Measurements from ENCODE around the gene STX10.

Gene STX10

DNA sequence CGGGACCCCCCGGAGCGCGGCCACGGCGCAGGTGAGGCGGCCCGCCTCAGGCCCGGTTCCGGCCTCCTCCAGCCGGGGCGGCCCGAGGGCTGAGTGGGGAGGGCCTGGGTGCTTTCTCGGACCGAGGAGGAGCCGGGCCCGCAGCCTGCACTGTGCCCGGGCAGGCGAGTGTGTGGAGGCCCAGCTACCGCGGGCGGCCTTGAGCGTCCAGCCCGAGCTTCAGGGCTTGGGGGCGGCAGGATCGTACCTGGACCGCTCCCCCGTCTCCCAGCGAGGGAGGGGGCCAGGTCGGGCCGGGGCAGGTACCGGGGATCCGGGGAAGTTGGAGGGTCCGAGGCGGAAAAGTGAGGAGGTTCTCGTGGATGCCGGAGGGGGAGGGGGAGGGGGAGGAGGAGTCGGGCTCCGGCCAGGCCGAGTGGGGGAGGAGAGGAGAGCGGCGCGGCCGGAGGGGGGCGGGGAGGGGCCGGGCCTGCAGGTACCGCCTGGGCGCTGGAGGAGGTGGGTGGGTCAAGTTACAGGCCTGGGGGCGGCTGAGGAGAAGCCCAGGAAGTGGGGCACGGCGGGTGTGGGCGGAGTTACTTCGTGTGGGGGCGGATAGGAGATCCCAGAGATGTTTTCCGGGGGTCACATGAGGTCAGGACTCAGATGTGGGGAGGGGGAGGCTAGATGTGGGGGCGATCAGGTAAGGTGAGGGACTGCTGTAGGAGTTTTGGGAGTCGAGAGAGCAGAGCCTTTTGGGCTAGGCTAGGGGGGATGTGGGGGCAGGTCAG lies 31.6 kb downstream of the STX10 start:
- no peak for DNase-seq

GRCh38 chr19:13117772-13118423 lies 32.3 kb downstream of the STX10 start, which contains the start of gene NACC1:
NACC1 (plus strand) TSS chr19:13118264; CDS start chr19:13135208, 16,944 bp downstream.
- peak; percentile 69 for DNase-seq

- DNase-seq, result no peak
Observed at GRCh38 chr19:13117176-13117771, 32.9 kb downstream of the STX10 start.

GRCh38 chr19:13116282-13117175 lies 33.6 kb downstream of the STX10 start, which contains the start of gene TRMT1:
TRMT1 (minus strand) TSS chr19:13116740; CDS start chr19:13116399, 341 bp downstream.
- peak; percentile 69 for DNase-seq

- no peak for DNase-seq
Observed at GRCh38 chr19:13115936-13116281, 34.3 kb downstream of the STX10 start.

DNA sequence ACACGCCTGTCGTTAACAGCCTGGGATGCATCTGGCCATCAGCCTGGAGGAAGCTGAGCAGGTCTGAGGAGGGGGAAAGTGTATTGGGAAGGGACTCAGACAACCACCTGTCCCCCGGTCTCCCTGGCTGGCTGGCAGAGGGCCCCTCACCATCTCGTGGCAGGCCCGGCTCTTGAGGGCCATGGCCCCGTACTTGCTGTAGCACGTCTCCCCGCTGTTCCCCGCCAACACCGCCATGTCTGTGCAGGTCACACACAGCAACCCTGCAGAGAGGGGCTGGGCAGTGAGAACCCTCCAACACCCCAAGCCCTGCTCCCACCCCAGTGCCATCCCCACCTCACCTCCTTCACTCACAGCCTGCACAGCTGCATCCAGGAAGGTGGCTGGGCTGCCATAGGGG lies 37.6 kb downstream of the STX10 start:
- DNase-seq, result no peak

DNA sequence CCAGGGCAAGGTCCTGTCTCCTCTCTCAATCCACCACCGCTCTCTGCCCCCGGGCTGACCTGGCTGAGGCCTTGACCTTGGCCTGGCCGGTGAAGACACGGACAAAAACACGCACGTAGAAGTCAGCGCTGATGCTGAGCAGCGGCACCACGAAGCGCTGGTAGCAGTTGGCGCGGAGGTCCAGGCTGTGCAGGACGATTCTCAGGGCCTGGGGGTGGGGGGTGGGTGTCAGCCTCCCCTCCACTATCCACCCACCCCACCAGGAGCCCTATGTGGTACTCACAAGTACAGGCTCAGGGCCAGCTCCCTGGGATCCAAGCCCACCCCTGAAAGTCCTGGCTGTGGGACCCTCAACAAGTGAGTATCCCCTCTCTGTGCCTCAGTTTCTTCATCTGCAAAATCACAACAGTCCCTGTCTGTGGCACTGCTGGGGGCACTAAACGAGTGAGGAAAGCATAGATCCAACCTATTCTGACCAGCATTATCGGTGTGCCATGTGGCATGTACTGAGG lies 40.0 kb downstream of the STX10 start:
- DNase-seq, result no peak

- no peak for DNase-seq
Observed at GRCh38 chr19:13109361-13110098, 40.6 kb downstream of the STX10 start.

DNA sequence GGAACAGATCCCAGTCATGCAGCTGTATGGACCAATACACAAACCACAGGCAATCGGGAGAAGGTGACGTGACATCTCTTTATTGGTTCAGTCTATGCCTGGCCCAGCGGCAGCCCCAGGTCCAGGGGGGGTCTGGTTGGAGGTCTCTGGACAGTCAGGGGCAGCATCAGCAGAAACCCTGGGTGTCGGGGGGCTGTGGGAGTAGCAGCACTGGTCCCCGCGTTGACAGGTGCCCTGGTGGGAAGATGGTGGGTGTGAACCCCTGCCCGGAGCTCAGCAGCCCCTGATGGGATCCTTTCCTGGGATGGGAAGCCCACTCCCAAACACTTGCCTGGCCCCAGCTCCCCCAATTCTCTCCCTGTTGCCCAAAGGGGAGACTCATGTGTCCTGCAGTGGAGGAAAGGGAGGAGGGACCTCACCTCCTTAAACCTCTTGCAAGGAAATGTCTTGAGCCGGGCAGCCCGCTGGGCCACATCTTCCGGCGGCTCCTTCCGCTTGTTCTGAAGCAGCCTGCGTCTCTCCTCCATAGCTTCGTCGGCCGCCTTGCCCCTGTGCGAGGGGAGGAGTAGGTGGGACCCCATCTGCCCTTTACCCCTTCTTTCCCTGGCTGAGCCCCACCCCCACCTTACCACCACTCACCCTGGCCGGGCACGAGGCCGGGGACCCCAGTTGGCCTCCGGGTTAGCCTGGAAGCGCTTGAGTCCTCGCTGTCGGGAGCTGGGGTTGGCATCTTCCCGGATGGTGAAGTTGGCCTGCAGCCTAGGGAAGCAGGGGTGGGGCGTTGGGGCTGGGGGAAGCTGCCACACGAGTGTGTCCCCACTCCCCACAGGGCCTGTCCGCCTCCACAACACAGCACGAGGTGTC lies 45.1 kb downstream of the STX10 start:
- DNase-seq, result no peak

- DNase-seq, result no peak
Observed at GRCh38 chr19:13104360-13104847, 45.8 kb downstream of the STX10 start.

DNA sequence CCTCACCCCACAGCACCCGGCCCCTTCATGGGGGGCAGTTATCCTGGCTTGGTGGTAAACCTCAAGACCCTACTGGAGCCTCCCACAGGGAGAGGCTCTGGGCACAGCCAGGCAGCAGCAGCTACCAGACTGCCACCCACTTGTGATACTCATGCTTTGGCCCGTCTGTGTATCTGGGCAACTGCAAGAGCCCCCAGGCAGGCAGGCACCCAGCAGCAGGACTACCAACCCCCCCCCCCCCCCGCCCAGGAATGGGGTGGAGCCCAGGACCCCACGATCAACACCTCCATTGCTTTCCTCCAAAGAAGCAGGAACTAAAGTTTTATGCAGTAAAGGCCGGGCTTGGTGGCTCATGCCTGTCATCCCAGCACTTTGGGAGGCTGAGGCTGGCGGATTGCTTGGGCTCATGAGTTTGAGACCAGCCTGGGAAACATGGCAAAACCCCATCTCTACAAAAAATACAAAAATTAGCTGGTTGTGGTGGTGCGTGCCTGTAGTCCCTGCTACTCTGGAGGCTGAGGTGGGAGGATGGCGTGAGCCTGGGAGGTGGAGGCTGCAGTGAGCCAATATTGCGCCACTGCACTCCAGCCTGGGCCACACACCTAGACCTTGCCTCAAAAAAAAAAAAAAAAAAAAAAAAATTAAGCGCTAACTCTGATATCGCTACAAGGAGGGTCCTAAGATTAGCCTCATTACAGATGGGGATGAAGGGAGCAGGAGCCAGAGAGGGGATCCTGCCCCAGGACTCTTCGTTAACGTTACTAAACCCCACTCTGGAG lies 46.4 kb downstream of the STX10 start:
- no peak for DNase-seq

- DNase-seq, result no peak
Observed at GRCh38 chr19:13102666-13103580, 47.3 kb downstream of the STX10 start, which contains the start of gene LYL1. LYL1 (minus strand) TSS chr19:13102858; CDS start chr19:13101171, 1,687 bp downstream.

- no peak for DNase-seq
Observed at GRCh38 chr19:13102416-13102665, 47.8 kb downstream of the STX10 start.

- DNase-seq, result no peak
Observed at GRCh38 chr19:13101590-13102415, 48.4 kb downstream of the STX10 start.

DNA sequence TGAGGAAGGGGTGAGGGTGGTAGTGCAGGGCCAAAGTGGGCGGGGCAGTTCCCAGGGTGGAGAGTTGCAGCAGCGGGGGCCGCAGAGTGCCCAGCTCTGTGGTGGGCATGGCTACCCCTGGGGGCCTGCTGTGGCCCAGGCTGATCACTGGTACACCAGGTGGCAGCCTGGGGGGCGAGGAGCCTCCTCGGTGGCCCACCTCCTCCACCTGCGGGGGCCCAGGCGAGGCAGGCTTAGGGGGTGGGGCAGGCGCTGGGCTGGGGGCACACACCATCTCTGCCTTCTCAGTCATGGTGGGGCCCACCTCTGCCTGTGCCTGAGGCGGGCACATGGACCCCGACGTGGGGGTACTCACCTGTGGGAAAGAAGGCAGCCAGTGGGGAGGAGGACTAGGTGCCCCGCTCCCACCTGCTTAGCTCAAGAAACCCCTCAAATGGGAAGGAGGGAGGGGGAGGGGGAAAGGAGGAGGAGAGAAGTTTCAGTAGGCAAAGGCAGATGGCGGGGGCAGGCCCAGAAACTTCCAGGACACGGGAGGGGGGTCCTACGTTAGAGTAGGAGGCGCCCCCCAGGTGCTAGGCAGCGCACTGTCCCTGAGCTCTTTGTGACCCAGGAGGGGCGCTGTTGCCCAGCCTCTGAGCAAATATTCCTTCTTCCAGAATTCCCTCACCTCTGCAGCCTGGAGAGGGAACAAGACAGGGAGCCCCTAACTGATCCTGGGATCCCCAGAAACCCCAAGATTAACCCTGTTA lies 49.2 kb downstream of the STX10 start:
- no peak for DNase-seq

DNA sequence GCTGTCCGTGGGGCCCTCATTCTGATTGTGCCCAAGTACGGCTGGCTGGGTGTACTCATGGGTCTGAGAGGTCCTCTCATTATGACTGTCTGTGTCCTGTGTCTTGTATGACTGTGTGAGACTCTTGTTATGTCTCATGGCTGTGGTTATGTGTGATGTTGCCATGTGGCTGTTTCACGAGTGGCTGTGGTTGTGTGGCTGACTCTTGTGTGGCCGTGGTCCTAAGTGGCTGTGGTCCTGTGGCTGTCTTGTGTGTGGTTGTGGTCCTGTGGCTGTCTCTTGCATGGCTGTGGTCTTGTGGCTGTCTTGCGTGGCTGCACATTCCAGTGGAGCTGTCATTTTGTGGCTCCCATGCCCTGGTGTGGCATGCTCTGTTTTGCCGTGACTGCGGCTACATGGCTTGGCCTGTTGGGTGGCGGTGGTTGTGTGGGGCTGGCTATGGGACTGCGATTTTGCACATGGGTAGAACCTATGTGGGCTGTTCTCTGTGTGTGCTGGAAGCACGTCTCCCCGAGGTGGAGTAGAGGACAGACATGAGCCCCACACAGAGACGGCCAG lies 50.1 kb downstream of the STX10 start:
- DNase-seq, result no peak
